ES-I3 (cell line): Measurements from ENCODE around the gene TMEM225B.
"Not testable (repeated sequence)": the region's sequence is repeated elsewhere in the genome, so short reads cannot be mapped to it uniquely, and the experiment has no call there.

Experiments used
- H3K36me3 ChIP-seq: 2 replicates; pipeline ENCODE4 v1.6.1; 2013; ENCODE audit warnings: mild to moderate bottlenecking, low read length, control low read depth, moderate library complexity; ENCODE audit not compliant: insufficient read depth
- H3K4me1 ChIP-seq: 2 replicates; pipeline ENCODE4 v1.6.1; 2013; ENCODE audit warnings: mild to moderate bottlenecking, control low read depth, low read length; ENCODE audit not compliant: insufficient read depth
- H3K9ac ChIP-seq: 2 replicates; pipeline ENCODE4 v1.6.1; 2013; ENCODE audit warnings: low read depth, mild to moderate bottlenecking, low read length, moderate library complexity
- H3K9me3 ChIP-seq: 2 replicates; pipeline ENCODE4 v1.6.1; 2013; ENCODE audit warnings: mild to moderate bottlenecking, low read length, moderate library complexity; ENCODE audit not compliant: control insufficient read depth, insufficient read depth

The TMEM225B gene

DNA sequence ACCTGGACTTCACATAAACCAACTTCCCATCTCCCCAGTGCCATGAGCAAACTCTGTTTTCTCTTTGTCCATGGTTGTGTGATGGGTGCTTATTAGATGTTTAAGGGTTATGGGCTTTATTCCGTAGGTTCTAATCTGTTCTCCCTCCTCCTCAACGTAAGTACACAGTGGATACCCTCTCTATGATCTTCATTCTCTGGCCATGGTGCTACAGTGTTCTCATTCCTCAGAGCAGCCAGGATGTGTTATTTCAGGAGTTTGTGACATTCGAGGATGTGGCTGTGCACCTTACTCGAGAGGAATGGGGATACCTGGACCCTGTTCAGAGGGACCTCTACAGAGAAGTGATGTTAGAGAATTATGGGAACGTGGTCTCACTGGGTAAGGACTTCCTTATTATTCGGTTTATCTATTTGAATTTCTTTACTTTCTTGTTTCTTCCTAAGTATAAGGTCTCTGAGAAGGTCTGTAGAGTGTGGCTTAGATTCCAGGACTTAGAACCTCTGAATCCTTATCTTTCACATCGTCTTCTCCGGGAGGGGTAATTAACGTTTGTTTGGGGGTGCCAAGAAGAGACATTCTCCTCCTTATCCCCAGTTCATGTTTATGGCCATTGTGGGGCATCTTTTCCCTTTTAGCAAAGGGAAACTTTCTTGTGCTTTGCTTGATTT, 35.8 kb upstream of the TMEM225B start:
- H3K36me3 ChIP-seq: peaks cover 39% of the 10 kb centered on the region

DNA sequence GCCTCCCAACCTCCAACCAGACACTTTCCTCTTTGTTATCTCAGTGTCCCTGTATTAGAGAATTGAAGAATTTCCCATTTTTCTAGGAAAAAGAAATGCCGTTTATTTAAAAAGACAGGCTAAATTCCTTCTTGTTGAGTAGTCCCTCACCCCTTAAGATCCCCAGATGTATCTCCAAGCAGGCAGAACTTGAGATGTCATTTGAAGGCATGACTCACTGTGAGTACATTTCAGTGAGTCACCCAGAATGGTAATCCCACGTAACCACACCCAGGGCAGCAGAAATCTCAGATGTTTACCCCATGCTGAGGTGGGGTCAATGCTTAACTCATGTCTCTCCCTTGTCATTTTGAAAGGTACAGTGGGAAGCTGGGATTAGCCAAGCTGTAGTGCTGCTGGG, 35.2 kb upstream of the TMEM225B start:
- peaks cover 39% of the 10 kb centered on the region for H3K36me3 ChIP-seq
- H3K9me3 ChIP-seq: no peaks in the 10 kb centered on the region
- peaks cover 8% of the 10 kb centered on the region; the same call in 1 of the 2 replicates for H3K4me1 ChIP-seq
- H3K9ac ChIP-seq: no peak overlapping the region

More for the DNA sequence above, 35.8 kb upstream of the TMEM225B start:
- H3K9ac ChIP-seq: no peak overlapping the region
- peaks cover 9% of the 10 kb centered on the region for H3K4me1 ChIP-seq
- no peaks in the 10 kb centered on the region for H3K9me3 ChIP-seq

DNA sequence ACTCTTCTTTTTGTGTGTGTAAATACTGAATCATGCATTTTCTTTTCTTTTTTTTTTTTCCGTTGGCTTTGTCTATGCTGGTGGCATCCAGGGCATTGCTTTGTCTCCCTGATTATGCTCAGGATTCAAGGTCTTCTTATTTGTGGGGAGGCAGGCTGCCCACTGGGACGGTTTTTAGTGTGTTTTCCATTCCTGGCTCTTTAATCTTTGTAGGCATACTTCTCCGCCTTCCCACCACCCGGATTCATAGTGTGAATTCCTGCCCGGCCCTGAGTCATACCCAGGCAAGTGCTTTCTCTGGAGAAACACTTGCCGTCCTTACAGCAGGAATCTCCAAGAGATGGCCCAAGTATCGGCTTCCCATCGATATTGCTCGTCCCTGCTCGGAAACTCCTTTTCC, 34.4 kb upstream of the TMEM225B start:
- H3K4me1 ChIP-seq: peaks cover 8% of the 10 kb centered on the region; the same call in 1 of the 2 replicates

DNA sequence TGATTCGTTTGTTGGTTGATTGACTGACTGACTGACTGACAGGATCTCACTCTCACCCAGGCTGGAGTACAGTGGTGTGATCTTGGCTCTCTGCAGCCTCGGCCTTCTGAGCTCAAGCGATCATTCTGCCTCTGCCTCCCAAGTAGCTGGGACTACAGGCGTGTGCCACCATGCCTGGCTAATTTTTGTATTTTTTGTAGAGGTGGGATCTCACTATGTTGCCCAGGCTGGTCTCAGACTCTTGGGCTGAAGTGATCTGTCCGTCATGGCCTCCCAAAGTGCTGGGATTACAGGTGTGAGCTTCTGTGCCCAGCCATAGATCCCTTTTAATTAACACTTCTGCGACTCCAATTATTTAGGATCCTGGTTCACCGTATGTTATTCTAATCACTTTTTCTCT, 29.3 kb upstream of the TMEM225B start:
- H3K36me3 ChIP-seq: peaks cover 21% of the 10 kb centered on the region
- not testable (repeated sequence) for H3K4me1 ChIP-seq, H3K9me3 ChIP-seq, H3K9ac ChIP-seq

More for the DNA sequence above, 34.4 kb upstream of the TMEM225B start:
- Histone ChIP-seq H3K9ac (no peak overlapping the region), H3K36me3 (peaks cover 39% of the 10 kb centered on the region), H3K9me3 (no peaks in the 10 kb centered on the region)

DNA sequence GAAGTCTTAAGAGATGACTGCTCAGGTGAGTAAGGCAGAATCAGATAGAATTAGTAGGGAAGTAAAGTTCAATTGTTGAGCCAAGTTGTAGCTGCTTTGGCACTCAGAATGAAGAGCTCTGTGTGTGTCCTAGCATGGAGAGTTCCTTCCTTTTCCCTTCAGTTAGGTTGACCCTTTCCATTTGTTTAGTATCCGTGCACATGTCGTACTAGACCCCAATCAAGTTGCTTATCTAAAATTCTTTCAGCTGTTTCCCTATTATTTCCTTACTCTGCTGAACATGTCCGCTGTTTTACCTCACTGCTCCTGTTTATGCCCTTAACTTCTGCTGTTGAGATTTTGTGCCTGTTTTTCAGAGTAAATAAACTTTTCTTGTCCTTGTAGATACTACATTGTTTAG, 26.3 kb upstream of the TMEM225B start:
- Histone ChIP-seq H3K4me1 (peaks cover 13% of the 10 kb centered on the region; the same call in 1 of the 2 replicates), H3K9me3 (no peaks in the 10 kb centered on the region), H3K9ac (no peak overlapping the region), H3K36me3 (peaks cover 8% of the 10 kb centered on the region; the same call in 1 of the 2 replicates)

DNA sequence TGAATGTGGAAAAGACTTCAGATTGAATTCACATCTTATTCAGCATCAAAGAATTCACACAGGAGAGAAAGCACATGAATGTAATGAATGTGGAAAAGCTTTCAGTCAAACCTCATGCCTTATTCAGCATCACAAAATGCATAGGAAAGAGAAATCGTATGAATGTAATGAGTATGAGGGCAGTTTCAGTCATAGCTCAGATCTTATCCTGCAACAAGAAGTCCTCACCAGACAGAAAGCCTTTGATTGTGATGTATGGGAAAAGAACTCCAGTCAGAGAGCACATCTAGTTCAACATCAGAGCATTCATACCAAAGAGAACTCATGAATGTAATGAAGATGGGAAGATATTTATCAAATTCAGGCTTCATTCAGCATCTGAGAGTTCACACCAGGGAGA, 24.8 kb upstream of the TMEM225B start:
- Histone ChIP-seq H3K9me3 (no peaks in the 10 kb centered on the region), H3K9ac (no peak overlapping the region), H3K36me3 (peaks cover 8% of the 10 kb centered on the region; the same call in 1 of the 2 replicates), H3K4me1 (peaks cover 13% of the 10 kb centered on the region; the same call in 1 of the 2 replicates)

DNA sequence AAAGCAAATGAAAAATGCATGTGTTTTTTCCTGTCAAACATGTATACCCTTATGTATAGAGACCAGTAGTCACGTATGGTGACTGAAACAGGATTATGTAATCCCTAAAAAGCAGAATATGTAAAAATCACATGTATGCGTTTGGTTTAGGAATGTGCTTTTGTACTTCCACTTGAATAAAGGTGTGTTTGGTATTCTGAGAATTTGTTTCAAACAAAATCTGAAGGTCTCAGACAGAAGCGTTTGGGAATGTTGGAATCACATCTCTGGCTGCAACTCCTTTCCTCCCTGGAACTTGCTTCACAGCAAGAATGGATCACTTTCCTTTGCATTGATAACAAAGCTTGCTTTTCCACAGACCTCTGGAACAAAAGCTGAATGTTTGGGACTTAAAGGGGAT, 21.8 kb upstream of the TMEM225B start:
- H3K36me3 ChIP-seq: 0 out of 2 replicates have a peak, but pooled peaks cover 4% of the 10 kb centered on the region
- H3K4me1 ChIP-seq: peaks cover 13% of the 10 kb centered on the region; the same call in 1 of the 2 replicates
- H3K9me3 ChIP-seq: no peaks in the 10 kb centered on the region
- no peak overlapping the region for H3K9ac ChIP-seq

DNA sequence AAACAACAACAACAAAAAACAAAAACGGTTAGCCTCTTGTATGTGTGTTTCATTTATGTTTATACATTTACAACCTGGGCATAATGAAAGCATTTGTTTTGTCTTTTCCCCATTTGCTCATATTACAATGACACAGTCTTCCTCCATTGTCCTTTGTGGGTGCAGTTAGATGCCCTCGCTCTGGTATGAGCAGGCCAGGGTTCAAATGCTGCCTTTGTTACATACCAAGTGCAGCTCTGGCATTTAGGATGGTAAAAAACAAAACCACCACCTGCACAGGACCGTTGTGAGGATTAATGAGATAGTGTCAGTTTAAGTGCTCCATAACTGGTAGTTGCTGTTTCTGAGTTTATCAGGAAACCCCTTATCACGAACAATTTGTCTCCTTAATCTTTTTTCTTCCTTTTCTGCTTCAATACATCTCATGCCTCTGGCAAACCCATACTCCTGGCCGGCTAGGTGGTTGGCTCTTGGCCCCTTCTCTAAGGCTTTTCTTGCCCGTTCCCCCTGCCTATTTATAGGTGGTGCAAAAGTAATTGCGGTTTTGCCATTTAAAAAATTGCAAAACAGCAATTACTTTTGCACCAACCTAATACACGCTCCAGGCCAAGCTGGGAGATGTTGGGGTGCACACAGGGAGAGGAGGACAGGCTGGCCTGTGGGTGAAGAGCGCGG, 18.6 kb upstream of the TMEM225B start:
- peaks cover 13% of the 10 kb centered on the region; the same call in 1 of the 2 replicates for H3K4me1 ChIP-seq
- H3K9me3 ChIP-seq: no peaks in the 10 kb centered on the region
- peak overlapping the region; percentile 67; the same call in 1 of the 2 replicates for H3K9ac ChIP-seq
- H3K36me3 ChIP-seq: no peaks in the 10 kb centered on the region

DNA sequence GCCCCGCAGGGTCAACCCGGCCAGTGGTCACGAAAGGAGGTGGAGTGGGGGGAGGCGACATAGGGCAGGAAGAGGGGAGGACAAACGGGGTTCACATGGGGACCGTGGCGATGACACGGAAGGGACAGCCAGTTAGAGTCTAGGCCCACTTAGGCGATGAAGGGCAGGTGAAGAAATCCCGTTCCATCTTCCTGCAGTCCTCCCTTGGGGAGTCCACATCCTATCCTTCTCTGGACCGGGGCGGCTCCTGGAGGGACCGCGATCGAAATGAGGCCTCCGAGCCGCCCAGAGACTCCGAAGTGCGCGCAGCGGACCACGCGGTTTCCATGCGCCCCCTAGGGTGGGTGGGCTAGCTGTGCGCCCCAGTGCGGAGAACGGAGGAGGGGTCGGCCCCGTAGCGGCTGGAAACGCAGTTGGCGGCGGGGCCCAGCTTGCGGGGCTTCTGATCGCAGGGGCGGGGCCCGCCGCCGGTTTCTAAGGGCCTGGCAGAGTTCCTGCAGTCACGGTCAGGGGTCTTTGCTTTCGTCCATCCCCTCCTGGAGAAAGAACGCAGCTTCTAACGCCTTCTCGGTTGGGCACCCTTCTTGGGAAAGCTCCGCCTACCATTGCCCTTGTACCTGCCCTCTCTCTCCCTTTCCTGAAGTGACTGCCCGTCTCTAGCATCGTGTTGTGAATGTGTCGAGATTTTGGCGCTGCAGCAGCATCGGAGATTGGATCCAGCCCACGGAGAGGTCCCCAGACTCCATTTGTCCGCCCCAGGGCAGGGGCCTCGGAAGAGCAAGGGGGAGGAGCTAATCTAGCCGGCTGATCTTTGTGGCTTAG, 17.9 kb upstream of the TMEM225B start:
- peak overlapping the region; percentile 67 for H3K9ac ChIP-seq
- H3K36me3 ChIP-seq: no peaks in the 10 kb centered on the region
- peaks cover 10% of the 10 kb centered on the region; the same call in 1 of the 2 replicates for H3K4me1 ChIP-seq
- H3K9me3 ChIP-seq: no peaks in the 10 kb centered on the region

DNA sequence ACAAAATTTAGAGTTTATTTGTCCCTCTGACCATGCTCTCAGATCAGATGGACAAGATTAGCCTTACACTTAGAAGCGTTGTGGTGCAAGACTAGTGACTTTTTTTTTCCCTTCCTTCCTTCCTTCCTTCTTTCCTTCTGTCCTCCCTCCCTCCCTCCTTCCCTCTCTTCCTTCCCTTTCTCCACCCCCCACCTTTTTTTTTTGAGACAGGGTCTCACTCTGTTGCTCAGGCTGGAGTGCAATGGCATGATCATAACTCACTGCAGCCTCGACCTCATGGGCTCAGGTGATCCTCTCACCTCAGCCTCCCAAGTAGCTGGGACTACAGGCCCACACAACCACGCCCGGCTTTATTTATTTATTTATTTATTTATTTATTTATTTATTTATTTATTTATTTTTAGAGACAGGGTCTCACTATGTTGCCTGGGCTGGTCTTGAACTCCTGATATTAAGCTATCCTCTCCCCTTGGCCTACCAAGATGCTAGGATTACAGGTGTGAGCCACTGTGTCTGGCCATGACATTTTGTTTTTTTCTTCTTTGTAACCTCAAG, 17.2 kb upstream of the TMEM225B start:
- H3K9ac ChIP-seq: peak overlapping the region; percentile 67

DNA sequence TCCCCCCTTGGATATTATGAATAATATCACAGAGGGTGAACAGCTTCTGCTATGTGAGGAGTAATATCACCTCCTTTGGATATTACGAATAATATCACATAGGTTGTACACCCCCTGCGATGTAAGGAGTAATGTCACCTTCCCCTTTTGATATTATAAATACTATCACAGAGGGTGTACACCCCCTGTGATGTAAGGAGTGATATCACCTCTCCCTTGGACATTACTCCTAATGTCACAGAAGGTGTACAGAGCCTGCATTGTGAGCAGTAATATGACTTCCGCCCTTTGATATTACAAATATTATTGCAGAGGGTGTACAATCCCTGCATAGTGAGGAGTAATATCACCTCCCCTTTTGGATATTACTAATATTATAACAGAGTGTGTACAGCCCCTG, 9.2 kb upstream of the TMEM225B start:
- H3K4me1 ChIP-seq: no peaks in the 10 kb centered on the region
- no peak overlapping the region for H3K9ac ChIP-seq
- no peaks in the 10 kb centered on the region for H3K9me3 ChIP-seq
- H3K36me3 ChIP-seq: no peaks in the 10 kb centered on the region

More for the DNA sequence above, 17.2 kb upstream of the TMEM225B start:
- H3K36me3 ChIP-seq, H3K4me1 ChIP-seq, H3K9me3 ChIP-seq: not testable (repeated sequence)

DNA sequence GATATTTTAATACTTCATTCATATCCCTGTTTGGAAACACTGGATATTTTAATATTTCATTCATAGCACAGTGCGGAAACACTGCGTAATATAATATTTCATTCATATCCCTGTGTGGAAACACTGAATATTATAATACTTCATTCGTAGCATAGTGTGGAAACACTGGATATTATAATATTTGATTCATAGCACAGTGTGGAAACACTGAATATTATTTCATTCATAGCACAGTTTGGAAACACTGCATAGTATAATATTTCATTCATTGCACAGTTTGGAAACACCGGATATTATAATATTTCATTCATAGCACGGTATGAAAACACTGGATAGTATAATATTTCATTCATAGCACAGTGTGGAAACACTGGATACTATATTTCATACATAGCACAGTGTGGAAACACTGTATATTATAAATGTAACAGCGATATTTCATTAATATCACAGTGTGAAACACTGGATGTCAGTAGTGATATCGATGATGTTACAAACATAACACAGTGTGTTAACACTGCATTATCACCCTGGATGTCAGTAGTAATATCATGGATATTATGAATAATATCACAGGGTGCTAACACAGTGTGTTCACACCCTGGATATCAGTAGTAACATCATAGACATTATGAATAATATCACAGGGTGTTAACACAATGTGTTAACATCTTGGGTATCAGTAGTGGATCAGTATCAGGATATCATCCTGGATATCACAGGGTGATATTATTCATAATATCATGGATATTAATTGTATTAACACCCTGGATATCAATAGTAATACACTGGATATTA, 2.9 kb upstream of the TMEM225B start:
- Histone ChIP-seq H3K9me3 (no peaks in the 10 kb centered on the region), H3K9ac (no peak overlapping the region), H3K36me3 (no peaks in the 10 kb centered on the region), H3K4me1 (no peaks in the 10 kb centered on the region)

DNA sequence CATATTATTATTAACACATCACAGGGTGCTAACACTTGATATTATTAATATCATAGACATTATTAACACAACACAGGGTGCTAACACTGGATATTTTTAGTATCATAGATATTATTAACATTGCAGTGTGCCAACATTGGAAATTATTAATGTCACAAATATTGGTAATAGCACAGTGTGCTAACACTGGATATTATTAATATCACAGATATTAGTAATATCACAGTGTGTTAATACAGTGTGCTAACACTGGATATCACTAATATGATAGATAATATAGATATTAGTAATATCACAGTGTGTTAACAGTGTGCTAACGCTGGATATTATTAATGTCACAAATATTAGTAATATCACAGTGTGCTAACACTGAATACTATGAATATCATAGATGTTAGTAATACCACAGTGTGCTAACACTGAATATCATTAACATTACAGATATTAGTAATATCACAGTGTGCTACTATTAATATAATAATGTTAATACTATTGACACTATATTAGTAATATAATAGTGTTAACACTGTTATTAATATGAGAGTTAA, 1.6 kb upstream of the TMEM225B start:
- Histone ChIP-seq H3K36me3 (no peaks in the 10 kb centered on the region), H3K4me1 (no peaks in the 10 kb centered on the region), H3K9me3 (no peaks in the 10 kb centered on the region), H3K9ac (no peak overlapping the region)
